KOPT-K1 (cell line): ENCODE results near the gene OR12D1.
"Not testable (repeated sequence)": the region's sequence is repeated elsewhere in the genome, so short reads cannot be mapped to it uniquely, and the experiment has no call there.

Experiments used
- H3K27ac ChIP-seq: fragments of 200-600 bp; sonication (generic); 2 replicates; pipeline ENCODE4 v1.5.1; 2016; ENCODE audit warnings: antibody characterized with exemption, mild to moderate bottlenecking, low read depth, low read length; ENCODE audit not compliant: poor library complexity, severe bottlenecking
- H3K36me3 ChIP-seq: fragments of 200-600 bp; sonication (generic); 2 replicates; pipeline ENCODE4 v1.5.1; 2017; ENCODE audit warnings: antibody characterized with exemption, mild to moderate bottlenecking, low read length, moderate library complexity; ENCODE audit not compliant: insufficient read depth
- H3K9me3 ChIP-seq: fragments of 200-600 bp; sonication (generic); 2 replicates; pipeline ENCODE4 v1.5.1; 2017; ENCODE audit warnings: antibody characterized with exemption, low read length, mild to moderate bottlenecking; ENCODE audit not compliant: insufficient read depth, poor library complexity, severe bottlenecking

OR12D1 gene

GRCh38 chr6:29444031-29444430 lies 29.3 kb downstream of the OR12D1 start:
- H3K9me3 ChIP-seq, H3K36me3 ChIP-seq, H3K27ac ChIP-seq: not testable (repeated sequence)

GRCh38 chr6:29447670-29448069 lies 32.9 kb downstream of the OR12D1 start:
- no peak overlapping the region for H3K27ac ChIP-seq
- no peaks in the 10 kb centered on the region for H3K36me3 ChIP-seq
- peaks cover 5% of the 10 kb centered on the region for H3K9me3 ChIP-seq

GRCh38 chr6:29451471-29452193 lies 36.9 kb downstream of the OR12D1 start:
- no peaks in the 10 kb centered on the region for H3K36me3 ChIP-seq
- no peaks in the 10 kb centered on the region for H3K9me3 ChIP-seq
- no peak overlapping the region for H3K27ac ChIP-seq

GRCh38 chr6:29456971-29457370 lies 42.2 kb downstream of the OR12D1 start, which contains the start of the genes OR11A1 and OR2H1:
OR11A1 (minus strand) TSS chr6:29457071; CDS start chr6:29427641, 29,430 bp downstream.
OR2H1 (plus strand) TSS chr6:29457155; CDS start chr6:29461770, 4,615 bp downstream.
- Histone ChIP-seq H3K9me3 (no peaks in the 10 kb centered on the region), H3K36me3 (no peaks in the 10 kb centered on the region), H3K27ac (no peak within 1 kb of the TSS)

- H3K27ac ChIP-seq: no peak overlapping the region
- no peaks in the 10 kb centered on the region for H3K9me3 ChIP-seq
- H3K36me3 ChIP-seq: no peaks in the 10 kb centered on the region
Measured at GRCh38 chr6:29461021-29461814, 46.5 kb downstream of the OR12D1 start.

- no peak overlapping the region for H3K27ac ChIP-seq
- no peaks in the 10 kb centered on the region for H3K9me3 ChIP-seq
- H3K36me3 ChIP-seq: no peaks in the 10 kb centered on the region
Measured at GRCh38 chr6:29462022-29462421, 47.3 kb downstream of the OR12D1 start.

- H3K36me3 ChIP-seq: no peaks in the 10 kb centered on the region
- no peaks in the 10 kb centered on the region for H3K9me3 ChIP-seq
- no peak overlapping the region for H3K27ac ChIP-seq
Measured at GRCh38 chr6:29465279-29465678, 50.6 kb downstream of the OR12D1 start.

GRCh38 chr6:29465801-29466200 lies 51.1 kb downstream of the OR12D1 start:
- Histone ChIP-seq H3K36me3 (no peaks in the 10 kb centered on the region), H3K9me3 (no peaks in the 10 kb centered on the region), H3K27ac (no peak overlapping the region)

GRCh38 chr6:29466241-29466640 lies 51.5 kb downstream of the OR12D1 start:
- Histone ChIP-seq H3K36me3 (no peaks in the 10 kb centered on the region), H3K9me3 (no peaks in the 10 kb centered on the region), H3K27ac (no peak overlapping the region)
